Stimulated activated naive B cell treated with anti-CD40 and anti-IgM and Interleukin-4, amounts not matched to agents 10 μg/mL and 1 μg/mL and 100 μg/mL, for 72 hours (primary cell): ENCODE data around the gene RPP25L.

ENCODE experiments used
- ATAC-seq, 2 donors: fragments of 150-1000 bp; cut with Tn5 transposase; replicated peaks; 2 replicates each; pipeline ENCODE4 v1.10.0; 2021; ENCODE audit warnings: moderate library complexity in 1 of 2
- DNase-seq: peaks from one replicate; pipeline ENCODE4 v3.0.0; 2021
- H3K27ac Mint-ChIP-seq: one replicate; pipeline ENCODE4 v1.8.0; 2022; ENCODE audit warnings: mild to moderate bottlenecking, mixed read lengths
- H3K27me3 Mint-ChIP-seq, 2 donors: one replicate each; pipeline ENCODE4 v1.8.0; 2022; ENCODE audit warnings: mixed read lengths in 2 of 2
- H3K36me3 Mint-ChIP-seq, 2 donors: one replicate each; pipeline ENCODE4 v1.8.0; 2022; ENCODE audit warnings: mixed read lengths in 2 of 2, mild to moderate bottlenecking in 1 of 2
- H3K4me1 Mint-ChIP-seq, 2 donors: one replicate each; pipeline ENCODE4 v1.8.0; 2022; ENCODE audit warnings: mixed read lengths in 2 of 2, mild to moderate bottlenecking in 1 of 2
- H3K4me3 Mint-ChIP-seq, 2 donors: one replicate each; pipeline ENCODE4 v1.8.0; 2022; ENCODE audit warnings: mild to moderate bottlenecking in 2 of 2, mixed read lengths in 2 of 2, moderate library complexity in 1 of 2
- H3K9me3 Mint-ChIP-seq, 2 donors: one replicate each; pipeline ENCODE4 v1.8.0; 2022; ENCODE audit warnings: mixed read lengths in 2 of 2, mild to moderate bottlenecking in 1 of 2

Gene RPP25L

GRCh38 chr9:34630402-34631154 lies 18.7 kb upstream of the RPP25L start:
- Mint-ChIP-seq H3K4me3 (peak overlapping the region in 1 of 2 donors; percentile 27), H3K4me1 (peaks cover 20 to 34% of the 10 kb centered on the region in 2 donors), H3K27ac (no peak overlapping the region), H3K9me3 (no peaks in the 10 kb centered on the region), H3K36me3 (peaks cover 8 to 26% of the 10 kb centered on the region in 2 donors), H3K27me3 (peaks cover 47 to 54% of the 10 kb centered on the region in 2 donors)
- DNase-seq (no peak), ATAC-seq (no peak)

GRCh38 chr9:34629491-34629808 lies 17.6 kb upstream of the RPP25L start:
- Mint-ChIP-seq H3K4me1 (peaks cover 18 to 25% of the 10 kb centered on the region in 2 donors), H3K9me3 (no peaks in the 10 kb centered on the region), H3K4me3 (peak overlapping the region; percentile 79 to 83), H3K27me3 (peaks cover 55 to 63% of the 10 kb centered on the region in 2 donors), H3K27ac (peak overlapping the region; percentile 40), H3K36me3 (peaks cover 2 to 16% of the 10 kb centered on the region in 2 donors)
- ATAC-seq (peak; percentile 2 to 8), DNase-seq (no peak)

GRCh38 chr9:34628656-34629490 lies 17.0 kb upstream of the RPP25L start, which contains the start of gene ARID3C:
Gene ARID3C, minus strand, starts transcription at chr9:34629066. Its CDS starts 1,052 bp downstream, at chr9:34628014.
- DNase-seq: peak; percentile 15
- H3K27ac Mint-ChIP-seq: peak within 1 kb of the TSS; percentile 40
- peak within 1 kb of the TSS; percentile 79 to 83 for H3K4me3 Mint-ChIP-seq
- peaks cover 57 to 66% of the 10 kb centered on the region in 2 donors for H3K27me3 Mint-ChIP-seq
- ATAC-seq: peak; percentile 76 to 79
- H3K4me1 Mint-ChIP-seq: peaks cover 19 to 24% of the 10 kb centered on the region in 2 donors
- H3K36me3 Mint-ChIP-seq: peaks cover 2 to 11% of the 10 kb centered on the region in 2 donors
- no peaks in the 10 kb centered on the region for H3K9me3 Mint-ChIP-seq

GRCh38 chr9:34627716-34628655 lies 16.1 kb upstream of the RPP25L start:
- ATAC-seq (peak in 1 of 2 donors; percentile 8), DNase-seq (no peak)
- peak overlapping the region; percentile 4 for H3K27ac Mint-ChIP-seq
- peaks cover 64 to 74% of the 10 kb centered on the region in 2 donors for H3K27me3 Mint-ChIP-seq
- H3K4me3 Mint-ChIP-seq: peak overlapping the region; percentile 77 to 81
- peaks cover 22 to 28% of the 10 kb centered on the region in 2 donors for H3K4me1 Mint-ChIP-seq
- peaks cover 5 to 10% of the 10 kb centered on the region in 2 donors for H3K36me3 Mint-ChIP-seq
- peaks cover 0 to 2% of the 10 kb centered on the region in 2 donors for H3K9me3 Mint-ChIP-seq

- H3K27me3 Mint-ChIP-seq: peaks cover 69 to 85% of the 10 kb centered on the region in 2 donors
Measured at GRCh38 chr9:34625186-34625486, 13.2 kb upstream of the RPP25L start.

GRCh38 chr9:34624475-34625185 lies 12.7 kb upstream of the RPP25L start:
- ATAC-seq: no peak
- H3K4me3 Mint-ChIP-seq: no peak overlapping the region
- H3K9me3 Mint-ChIP-seq: peaks cover 0 to 2% of the 10 kb centered on the region in 2 donors
- no peak overlapping the region for H3K27ac Mint-ChIP-seq
- H3K4me1 Mint-ChIP-seq: peaks cover 27 to 44% of the 10 kb centered on the region in 2 donors
- H3K27me3 Mint-ChIP-seq: peaks cover 67 to 79% of the 10 kb centered on the region in 2 donors
- DNase-seq: no peak
- H3K36me3 Mint-ChIP-seq: peaks cover 2 to 4% of the 10 kb centered on the region in 2 donors

More at GRCh38 chr9:34625186-34625486, 13.2 kb upstream of the RPP25L start:
- DNase-seq: no peak
- Mint-ChIP-seq H3K27ac (no peak overlapping the region), H3K36me3 (peaks cover 2 to 4% of the 10 kb centered on the region in 2 donors), H3K4me1 (peaks cover 25 to 39% of the 10 kb centered on the region in 2 donors), H3K9me3 (peaks cover 0 to 2% of the 10 kb centered on the region in 2 donors), H3K4me3 (no peak overlapping the region)
- no peak for ATAC-seq

GRCh38 chr9:34623374-34624235 lies 11.7 kb upstream of the RPP25L start:
- Mint-ChIP-seq H3K27ac (peak overlapping the region; percentile 84), H3K4me3 (peak overlapping the region; percentile 56 to 59), H3K27me3 (peaks cover 59 to 70% of the 10 kb centered on the region in 2 donors)

GRCh38 chr9:34620061-34620994 lies 8.4 kb upstream of the RPP25L start, which contains the start of gene DCTN3:
Gene DCTN3, minus strand, starts transcription at chr9:34620495. Its CDS starts 31 bp downstream, at chr9:34620464.
- ATAC-seq (peak; percentile 99 to 100), DNase-seq (peak; percentile 86)
- Mint-ChIP-seq H3K27me3 (peaks cover 29 to 38% of the 10 kb centered on the region in 2 donors), H3K36me3 (peaks cover 14 to 30% of the 10 kb centered on the region in 2 donors), H3K27ac (peak within 1 kb of the TSS; percentile 94), H3K9me3 (peaks cover 0 to 2% of the 10 kb centered on the region in 2 donors), H3K4me3 (peak within 1 kb of the TSS; percentile 87 to 96), H3K4me1 (peaks cover 23 to 34% of the 10 kb centered on the region in 2 donors)

More at GRCh38 chr9:34623374-34624235, 11.7 kb upstream of the RPP25L start:
- ATAC-seq (no peak), DNase-seq (no peak)
- peaks cover 2 to 4% of the 10 kb centered on the region in 2 donors for H3K36me3 Mint-ChIP-seq
- H3K9me3 Mint-ChIP-seq: peaks cover 0 to 2% of the 10 kb centered on the region in 2 donors
- peaks cover 29 to 44% of the 10 kb centered on the region in 2 donors for H3K4me1 Mint-ChIP-seq

- no peak for ATAC-seq
- peaks cover 29 to 44% of the 10 kb centered on the region in 2 donors for H3K36me3 Mint-ChIP-seq
- peaks cover 24 to 47% of the 10 kb centered on the region in 2 donors for H3K4me1 Mint-ChIP-seq
- no peaks in the 10 kb centered on the region for H3K27me3 Mint-ChIP-seq
- no peak overlapping the region for H3K4me3 Mint-ChIP-seq
- no peak overlapping the region for H3K27ac Mint-ChIP-seq
- H3K9me3 Mint-ChIP-seq: no peaks in the 10 kb centered on the region
- no peak for DNase-seq
Measured at GRCh38 chr9:34615132-34615531, 3.2 kb upstream of the RPP25L start.

- DNase-seq: peak; percentile 52
- Mint-ChIP-seq H3K27ac (peak overlapping the region; percentile 96), H3K4me3 (peak overlapping the region; percentile 93), H3K4me1 (peaks cover 16 to 34% of the 10 kb centered on the region in 2 donors), H3K9me3 (no peaks in the 10 kb centered on the region), H3K36me3 (peaks cover 28 to 38% of the 10 kb centered on the region in 2 donors), H3K27me3 (no peaks in the 10 kb centered on the region)
- ATAC-seq: peak; percentile 65 to 66
Measured at GRCh38 chr9:34612788-34613390, 992 bp upstream of the RPP25L start.

GRCh38 chr9:34611251-34611810 lies 566 bp downstream of the RPP25L start:
- Mint-ChIP-seq H3K27me3 (no peaks in the 10 kb centered on the region), H3K4me3 (peak overlapping the region; percentile 93), H3K9me3 (no peaks in the 10 kb centered on the region), H3K4me1 (peaks cover 14 to 34% of the 10 kb centered on the region in 2 donors), H3K27ac (peak overlapping the region; percentile 96), H3K36me3 (peaks cover 23 to 27% of the 10 kb centered on the region in 2 donors)
- no peak for DNase-seq
- ATAC-seq: peak; percentile 20 to 23
